ENCODE data around the gene DHRS2. TPM values are rescaled to one million over a fixed set of nuclear protein-coding genes. Genes with fewer than 3 reads are reported as not detected.

Gene DHRS2
- total and polyA plus RNA-seq, 2 of the 13 experiments (the other 11 are each of a cell fraction or from before 2014, with no cell fraction given), result 1,621 to 3,021 TPM

DNA sequence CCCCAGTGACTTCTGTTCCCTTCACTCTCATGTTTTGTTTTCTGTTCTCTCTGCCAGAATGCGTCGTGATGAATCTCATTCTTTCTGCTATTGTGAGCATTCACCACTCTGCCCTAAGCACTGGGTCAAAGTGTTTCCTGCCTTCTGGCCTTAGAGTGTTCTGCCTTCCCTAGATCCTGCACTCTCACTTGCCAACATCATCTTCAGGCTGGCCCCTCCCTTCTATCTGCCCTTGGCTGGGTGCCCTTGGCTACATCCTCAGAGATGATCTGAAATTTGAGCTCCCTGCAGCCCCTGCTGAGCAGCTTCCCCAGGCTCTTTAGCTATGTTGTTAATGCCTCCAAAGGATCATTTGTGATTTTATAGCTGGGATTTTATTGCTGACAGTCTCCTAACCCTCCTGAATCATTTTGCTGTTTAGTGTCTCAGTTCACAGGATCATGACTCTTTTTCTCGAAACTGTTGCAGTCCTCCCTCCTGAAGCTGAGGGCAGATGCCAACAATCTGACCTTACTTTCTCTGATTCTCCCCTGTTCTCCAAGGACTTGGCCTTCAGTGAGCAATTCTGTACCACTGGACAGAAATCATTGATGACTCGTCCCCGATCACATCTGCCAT is 4.5 kb downstream of the DHRS2 start (continued):
- TF ChIP-seq ZNF44 (CRISPR knock-in tag; IDR thresholded peaks at IDR 0.05) (no peak), RFX1 (IDR thresholded peaks at IDR 0.05) (no peak), MEIS2 (CRISPR knock-in tag; IDR thresholded peaks at IDR 0.05) (no peak), SP5 (CRISPR knock-in tag; IDR thresholded peaks at IDR 0.05; ENCODE audit: borderline replicate concordance, low read depth) (no peak), ZNF883 (CRISPR knock-in tag; IDR thresholded peaks at IDR 0.05; ENCODE audit: not compliant biosample characterization) (no peak), ELF4 (CRISPR knock-in tag; IDR thresholded peaks at IDR 0.05; ENCODE audit: borderline replicate concordance) (no peak), SRSF4 (IDR thresholded peaks at IDR 0.05; ENCODE audit: low read depth, low read length, poor library complexity, severe bottlenecking) (no peak), SOX13 (IDR thresholded peaks at IDR 0.05) (no peak), SOX13 (CRISPR knock-in tag; conservative IDR thresholded peaks at IDR 0.05 in 1 of 2, IDR thresholded peaks at IDR 0.05 in 1 of 2) (0 out of 4 replicates have a peak, but pooled peaks of 1 of the 2 experiments have one; percentile 2), RBFOX2 (IDR thresholded peaks at IDR 0.05; ENCODE audit: low read depth, low read length) (peak; percentile 80), ZNF674 (CRISPR knock-in tag; IDR thresholded peaks at IDR 0.05; ENCODE audit: low read depth) (peak; percentile 76; the same call in 1 of the 2 replicates), HOXA9 (CRISPR knock-in tag; IDR thresholded peaks at IDR 0.05; ENCODE audit: borderline replicate concordance) (no peak)
- TF ChIP-seq, protein P1, sequence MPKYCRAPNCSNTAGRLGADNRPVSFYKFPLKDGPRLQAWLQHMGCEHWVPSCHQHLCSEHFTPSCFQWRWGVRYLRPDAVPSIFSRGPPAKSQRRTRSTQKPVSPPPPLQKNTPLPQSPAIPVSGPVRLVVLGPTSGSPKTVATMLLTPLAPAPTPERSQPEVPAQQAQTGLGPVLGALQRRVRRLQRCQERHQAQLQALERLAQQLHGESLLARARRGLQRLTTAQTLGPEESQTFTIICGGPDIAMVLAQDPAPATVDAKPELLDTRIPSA (CRISPR knock-in tag; IDR thresholded peaks at IDR 0.05; ENCODE audit: borderline replicate concordance), result no peak
- TF ChIP-seq, protein P2, sequence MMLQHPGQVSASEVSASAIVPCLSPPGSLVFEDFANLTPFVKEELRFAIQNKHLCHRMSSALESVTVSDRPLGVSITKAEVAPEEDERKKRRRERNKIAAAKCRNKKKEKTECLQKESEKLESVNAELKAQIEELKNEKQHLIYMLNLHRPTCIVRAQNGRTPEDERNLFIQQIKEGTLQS (CRISPR knock-in tag; IDR thresholded peaks at IDR 0.05), result 0 out of 2 replicates have a peak, but pooled peaks have one; percentile 7
- TF ChIP-seq, protein P3, sequence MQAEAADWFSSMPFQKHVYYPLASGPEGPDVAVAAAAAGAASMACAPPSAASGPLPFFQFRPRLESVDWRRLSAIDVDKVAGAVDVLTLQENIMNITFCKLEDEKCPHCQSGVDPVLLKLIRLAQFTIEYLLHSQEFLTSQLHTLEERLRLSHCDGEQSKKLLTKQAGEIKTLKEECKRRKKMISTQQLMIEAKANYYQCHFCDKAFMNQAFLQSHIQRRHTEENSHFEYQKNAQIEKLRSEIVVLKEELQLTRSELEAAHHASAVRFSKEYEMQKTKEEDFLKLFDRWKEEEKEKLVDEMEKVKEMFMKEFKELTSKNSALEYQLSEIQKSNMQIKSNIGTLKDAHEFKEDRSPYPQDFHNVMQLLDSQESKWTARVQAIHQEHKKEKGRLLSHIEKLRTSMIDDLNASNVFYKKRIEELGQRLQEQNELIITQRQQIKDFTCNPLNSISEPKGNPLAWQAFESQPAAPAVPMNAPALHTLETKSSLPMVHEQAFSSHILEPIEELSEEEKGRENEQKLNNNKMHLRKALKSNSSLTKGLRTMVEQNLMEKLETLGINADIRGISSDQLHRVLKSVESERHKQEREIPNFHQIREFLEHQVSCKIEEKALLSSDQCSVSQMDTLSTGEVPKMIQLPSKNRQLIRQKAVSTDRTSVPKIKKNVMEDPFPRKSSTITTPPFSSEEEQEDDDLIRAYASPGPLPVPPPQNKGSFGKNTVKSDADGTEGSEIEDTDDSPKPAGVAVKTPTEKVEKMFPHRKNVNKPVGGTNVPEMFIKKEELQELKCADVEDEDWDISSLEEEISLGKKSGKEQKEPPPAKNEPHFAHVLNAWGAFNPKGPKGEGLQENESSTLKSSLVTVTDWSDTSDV (CRISPR knock-in tag; IDR thresholded peaks at IDR 0.05), result no peak
- TF ChIP-seq, protein P4, sequence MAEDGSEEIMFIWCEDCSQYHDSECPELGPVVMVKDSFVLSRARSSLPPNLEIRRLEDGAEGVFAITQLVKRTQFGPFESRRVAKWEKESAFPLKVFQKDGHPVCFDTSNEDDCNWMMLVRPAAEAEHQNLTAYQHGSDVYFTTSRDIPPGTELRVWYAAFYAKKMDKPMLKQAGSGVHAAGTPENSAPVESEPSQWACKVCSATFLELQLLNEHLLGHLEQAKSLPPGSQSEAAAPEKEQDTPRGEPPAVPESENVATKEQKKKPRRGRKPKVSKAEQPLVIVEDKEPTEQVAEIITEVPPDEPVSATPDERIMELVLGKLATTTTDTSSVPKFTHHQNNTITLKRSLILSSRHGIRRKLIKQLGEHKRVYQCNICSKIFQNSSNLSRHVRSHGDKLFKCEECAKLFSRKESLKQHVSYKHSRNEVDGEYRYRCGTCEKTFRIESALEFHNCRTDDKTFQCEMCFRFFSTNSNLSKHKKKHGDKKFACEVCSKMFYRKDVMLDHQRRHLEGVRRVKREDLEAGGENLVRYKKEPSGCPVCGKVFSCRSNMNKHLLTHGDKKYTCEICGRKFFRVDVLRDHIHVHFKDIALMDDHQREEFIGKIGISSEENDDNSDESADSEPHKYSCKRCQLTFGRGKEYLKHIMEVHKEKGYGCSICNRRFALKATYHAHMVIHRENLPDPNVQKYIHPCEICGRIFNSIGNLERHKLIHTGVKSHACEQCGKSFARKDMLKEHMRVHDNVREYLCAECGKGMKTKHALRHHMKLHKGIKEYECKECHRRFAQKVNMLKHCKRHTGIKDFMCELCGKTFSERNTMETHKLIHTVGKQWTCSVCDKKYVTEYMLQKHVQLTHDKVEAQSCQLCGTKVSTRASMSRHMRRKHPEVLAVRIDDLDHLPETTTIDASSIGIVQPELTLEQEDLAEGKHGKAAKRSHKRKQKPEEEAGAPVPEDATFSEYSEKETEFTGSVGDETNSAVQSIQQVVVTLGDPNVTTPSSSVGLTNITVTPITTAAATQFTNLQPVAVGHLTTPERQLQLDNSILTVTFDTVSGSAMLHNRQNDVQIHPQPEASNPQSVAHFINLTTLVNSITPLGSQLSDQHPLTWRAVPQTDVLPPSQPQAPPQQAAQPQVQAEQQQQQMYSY (CRISPR knock-in tag; IDR thresholded peaks at IDR 0.05), result no peak
- TF ChIP-seq, protein P5, sequence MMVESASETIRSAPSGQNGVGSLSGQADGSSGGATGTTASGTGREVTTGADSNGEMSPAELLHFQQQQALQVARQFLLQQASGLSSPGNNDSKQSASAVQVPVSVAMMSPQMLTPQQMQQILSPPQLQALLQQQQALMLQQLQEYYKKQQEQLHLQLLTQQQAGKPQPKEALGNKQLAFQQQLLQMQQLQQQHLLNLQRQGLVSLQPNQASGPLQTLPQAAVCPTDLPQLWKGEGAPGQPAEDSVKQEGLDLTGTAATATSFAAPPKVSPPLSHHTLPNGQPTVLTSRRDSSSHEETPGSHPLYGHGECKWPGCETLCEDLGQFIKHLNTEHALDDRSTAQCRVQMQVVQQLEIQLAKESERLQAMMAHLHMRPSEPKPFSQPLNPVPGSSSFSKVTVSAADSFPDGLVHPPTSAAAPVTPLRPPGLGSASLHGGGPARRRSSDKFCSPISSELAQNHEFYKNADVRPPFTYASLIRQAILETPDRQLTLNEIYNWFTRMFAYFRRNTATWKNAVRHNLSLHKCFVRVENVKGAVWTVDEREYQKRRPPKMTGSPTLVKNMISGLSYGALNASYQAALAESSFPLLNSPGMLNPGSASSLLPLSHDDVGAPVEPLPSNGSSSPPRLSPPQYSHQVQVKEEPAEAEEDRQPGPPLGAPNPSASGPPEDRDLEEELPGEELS (CRISPR knock-in tag; IDR thresholded peaks at IDR 0.05), result no peak
- TF ChIP-seq, protein P6, sequence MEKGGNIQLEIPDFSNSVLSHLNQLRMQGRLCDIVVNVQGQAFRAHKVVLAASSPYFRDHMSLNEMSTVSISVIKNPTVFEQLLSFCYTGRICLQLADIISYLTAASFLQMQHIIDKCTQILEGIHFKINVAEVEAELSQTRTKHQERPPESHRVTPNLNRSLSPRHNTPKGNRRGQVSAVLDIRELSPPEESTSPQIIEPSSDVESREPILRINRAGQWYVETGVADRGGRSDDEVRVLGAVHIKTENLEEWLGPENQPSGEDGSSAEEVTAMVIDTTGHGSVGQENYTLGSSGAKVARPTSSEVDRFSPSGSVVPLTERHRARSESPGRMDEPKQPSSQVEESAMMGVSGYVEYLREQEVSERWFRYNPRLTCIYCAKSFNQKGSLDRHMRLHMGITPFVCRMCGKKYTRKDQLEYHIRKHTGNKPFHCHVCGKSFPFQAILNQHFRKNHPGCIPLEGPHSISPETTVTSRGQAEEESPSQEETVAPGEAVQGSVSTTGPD (CRISPR knock-in tag; IDR thresholded peaks at IDR 0.05), result no peak

Data from HepG2 (cell line).